Fibroblast of lung (primary cell): ENCODE results near the gene CAMTA1.

Source experiments
- CTCF ChIP-seq, 2 donors: IDR thresholded peaks in 1 of 2; conservative IDR thresholded peaks in 1 of 2; 1 replicate in 1 of 2; 2 replicates in 1 of 2; pipeline ENCODE4 v1.5.1; 2011 to 2012; ENCODE audit warnings: low read length in 2 of 2, control low read depth in 1 of 2, inconsistent platforms in 1 of 2, low read depth in 1 of 2, mild to moderate bottlenecking in 1 of 2
- EZH2 ChIP-seq: IDR thresholded peaks from 2 replicates; pipeline ENCODE4 v1.5.1; 2012; ENCODE audit warnings: low read length, control low read depth, mild to moderate bottlenecking; ENCODE audit errors: missing control alignments

GRCh38 chr1:7468248-7468647 lies 683.0 kb downstream of the CAMTA1 start:
- no peak for TF ChIP-seq EZH2
- TF ChIP-seq CTCF (conservative IDR thresholded peaks at IDR 0.05 in 1 of 2, IDR thresholded peaks at IDR 0.05 in 1 of 2; ENCODE audit: low read depth in 1 of 2, low read length in 2 of 2): no peak
